Measurements from ENCODE around the gene SYNGR2. TPM values are rescaled to one million over a fixed set of nuclear protein-coding genes. Genes with fewer than 3 reads are reported as not detected.

The SYNGR2 gene
- total RNA-seq, 2 donors from 2014 or later = 39.2 to 39.6 TPM

DNA sequence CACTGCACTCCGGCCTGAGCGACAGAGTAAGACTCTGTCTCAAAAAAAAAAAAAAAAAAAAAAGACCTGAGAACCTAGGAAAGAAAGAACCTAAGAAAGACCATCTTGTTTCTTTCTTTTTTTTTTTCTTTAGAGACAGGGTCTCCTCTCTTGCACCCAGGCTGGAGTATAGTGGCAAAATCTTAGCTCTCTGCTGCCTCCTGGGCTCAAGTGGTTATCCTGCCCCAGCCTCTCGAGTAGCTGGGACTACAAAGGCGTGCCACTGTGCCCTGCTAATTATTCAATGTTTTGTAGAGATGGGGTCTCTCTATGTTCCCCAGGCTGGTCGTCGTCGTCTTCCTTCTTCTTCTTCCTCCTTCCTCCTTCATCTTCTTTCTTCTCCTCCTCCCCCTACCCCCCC lies 37.9 kb downstream of the SYNGR2 start:
- TF ChIP-seq, protein P1, sequence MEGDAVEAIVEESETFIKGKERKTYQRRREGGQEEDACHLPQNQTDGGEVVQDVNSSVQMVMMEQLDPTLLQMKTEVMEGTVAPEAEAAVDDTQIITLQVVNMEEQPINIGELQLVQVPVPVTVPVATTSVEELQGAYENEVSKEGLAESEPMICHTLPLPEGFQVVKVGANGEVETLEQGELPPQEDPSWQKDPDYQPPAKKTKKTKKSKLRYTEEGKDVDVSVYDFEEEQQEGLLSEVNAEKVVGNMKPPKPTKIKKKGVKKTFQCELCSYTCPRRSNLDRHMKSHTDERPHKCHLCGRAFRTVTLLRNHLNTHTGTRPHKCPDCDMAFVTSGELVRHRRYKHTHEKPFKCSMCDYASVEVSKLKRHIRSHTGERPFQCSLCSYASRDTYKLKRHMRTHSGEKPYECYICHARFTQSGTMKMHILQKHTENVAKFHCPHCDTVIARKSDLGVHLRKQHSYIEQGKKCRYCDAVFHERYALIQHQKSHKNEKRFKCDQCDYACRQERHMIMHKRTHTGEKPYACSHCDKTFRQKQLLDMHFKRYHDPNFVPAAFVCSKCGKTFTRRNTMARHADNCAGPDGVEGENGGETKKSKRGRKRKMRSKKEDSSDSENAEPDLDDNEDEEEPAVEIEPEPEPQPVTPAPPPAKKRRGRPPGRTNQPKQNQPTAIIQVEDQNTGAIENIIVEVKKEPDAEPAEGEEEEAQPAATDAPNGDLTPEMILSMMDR (conservative IDR thresholded peaks at IDR 0.05) = peak; percentile 61
- 77 to 89% methylated on average over 4 to 7 of the region's 7 CpGs for WGBS, 2 experiments (ENCODE audit: insufficient coverage in 1 of 2, insufficient read length in 1 of 2)
- peaks cover 6% of the 10 kb centered on the region for H3K36me3 ChIP-seq (ENCODE audit: control insufficient read depth, insufficient read depth, low read length)
- H3K4me3 Mint-ChIP-seq = no peak overlapping the region
- H3K9me3 ChIP-seq (ENCODE audit: control insufficient read depth, low read length) = no peaks in the 10 kb centered on the region
- no peaks in the 10 kb centered on the region for H3K27me3 Mint-ChIP-seq (ENCODE audit: insufficient read depth)
- no peak overlapping the region for H3K27ac ChIP-seq (ENCODE audit: low read depth, low read length)
- no peaks in the 10 kb centered on the region for H3K4me1 Mint-ChIP-seq
- H3K9ac ChIP-seq (ENCODE audit: extremely low read depth, low read length, poor library complexity, severe bottlenecking) = no peak overlapping the region
- peak overlapping the region; percentile 21 for H3K27ac Mint-ChIP-seq
- H3K4me1 ChIP-seq (ENCODE audit: control insufficient read depth, insufficient read depth, low read length) = no peaks in the 10 kb centered on the region
- DNase-seq = peak; percentile 85
- no peaks in the 10 kb centered on the region for H3K27me3 ChIP-seq (ENCODE audit: control insufficient read depth, insufficient read depth, low read length, poor library complexity, severe bottlenecking)
- H3K9me3 Mint-ChIP-seq = no peaks in the 10 kb centered on the region
- peaks cover 23% of the 10 kb centered on the region for H3K36me3 Mint-ChIP-seq (ENCODE audit: low read depth)
- no peak overlapping the region for H3K4me3 ChIP-seq (ENCODE audit: low read length)

DNA sequence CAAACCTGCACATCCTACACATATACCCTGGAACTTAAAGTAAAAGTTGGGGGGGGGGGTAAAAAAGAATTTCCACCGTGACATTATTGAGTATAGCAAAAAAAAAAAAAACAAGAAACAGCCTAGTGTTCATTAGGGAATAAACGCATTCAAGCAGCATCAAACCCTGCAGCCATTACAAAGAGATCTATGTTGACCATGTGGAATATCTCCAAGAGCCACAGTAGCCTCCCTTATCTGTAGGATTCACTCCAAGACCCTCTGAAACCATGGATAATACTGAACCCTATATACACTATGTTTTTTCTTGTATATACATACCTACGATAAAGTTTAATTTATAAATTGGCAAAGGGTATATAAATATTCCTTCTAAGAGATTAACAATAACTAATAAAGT lies 40.1 kb downstream of the SYNGR2 start:
- H3K27me3 Mint-ChIP-seq (ENCODE audit: insufficient read depth) = peaks cover 2% of the 10 kb centered on the region
- no peak overlapping the region for H3K4me3 ChIP-seq (ENCODE audit: low read length)
- no peaks in the 10 kb centered on the region for H3K4me1 Mint-ChIP-seq
- H3K9me3 ChIP-seq (ENCODE audit: control insufficient read depth, low read length) = no peaks in the 10 kb centered on the region
- H3K4me3 Mint-ChIP-seq = no peak overlapping the region
- H3K27ac Mint-ChIP-seq = no peak overlapping the region
- no peak overlapping the region for H3K27ac ChIP-seq (ENCODE audit: low read depth, low read length)
- no peaks in the 10 kb centered on the region for H3K27me3 ChIP-seq (ENCODE audit: control insufficient read depth, insufficient read depth, low read length, poor library complexity, severe bottlenecking)
- 80 to 100% methylated on average over 1 to 2 of the region's 3 CpGs for WGBS, 2 experiments (ENCODE audit: insufficient coverage in 1 of 2, insufficient read length in 1 of 2)
- DNase-seq = no peak
- TF ChIP-seq, protein P1 (conservative IDR thresholded peaks at IDR 0.05) = no peak
- H3K4me1 ChIP-seq (ENCODE audit: control insufficient read depth, insufficient read depth, low read length) = no peaks in the 10 kb centered on the region
- peaks cover 3% of the 10 kb centered on the region for H3K36me3 ChIP-seq (ENCODE audit: control insufficient read depth, insufficient read depth, low read length)
- no peak overlapping the region for H3K9ac ChIP-seq (ENCODE audit: extremely low read depth, low read length, poor library complexity, severe bottlenecking)
- no peaks in the 10 kb centered on the region for H3K9me3 Mint-ChIP-seq
- H3K36me3 Mint-ChIP-seq (ENCODE audit: low read depth) = peaks cover 14% of the 10 kb centered on the region

DNA sequence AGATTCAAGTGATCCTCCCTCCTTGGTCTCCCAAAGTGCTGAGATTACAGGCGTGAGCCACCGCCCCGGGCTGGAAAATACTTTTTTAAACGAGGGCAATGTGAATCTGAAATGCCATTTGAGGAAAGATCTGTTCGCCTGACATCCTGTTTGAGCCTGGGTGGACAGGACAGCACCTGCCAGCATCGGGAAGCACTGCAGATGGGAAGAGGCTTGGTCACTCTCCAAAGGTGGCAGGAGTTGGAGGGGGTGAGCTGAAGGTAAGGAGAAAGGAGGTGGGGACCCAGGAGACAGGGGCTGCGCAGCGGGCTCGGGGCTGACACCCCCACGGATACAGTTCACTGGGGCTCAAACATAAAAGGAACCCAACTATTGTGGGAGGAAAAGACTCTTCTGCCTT lies 41.7 kb downstream of the SYNGR2 start:
- no peaks in the 10 kb centered on the region for H3K4me1 ChIP-seq (ENCODE audit: control insufficient read depth, insufficient read depth, low read length)
- no peak for DNase-seq
- H3K9me3 ChIP-seq (ENCODE audit: control insufficient read depth, low read length) = no peaks in the 10 kb centered on the region
- no peaks in the 10 kb centered on the region for H3K36me3 Mint-ChIP-seq (ENCODE audit: low read depth)
- WGBS, 2 experiments (ENCODE audit: insufficient coverage in 1 of 2, insufficient read length in 1 of 2) = 89 to 92% methylated on average over 8 to 10 of the region's 10 CpGs
- no peaks in the 10 kb centered on the region for H3K36me3 ChIP-seq (ENCODE audit: control insufficient read depth, insufficient read depth, low read length)
- H3K27me3 Mint-ChIP-seq (ENCODE audit: insufficient read depth) = peaks cover 6% of the 10 kb centered on the region
- H3K4me3 Mint-ChIP-seq = no peak overlapping the region
- no peak overlapping the region for H3K9ac ChIP-seq (ENCODE audit: extremely low read depth, low read length, poor library complexity, severe bottlenecking)
- H3K27me3 ChIP-seq (ENCODE audit: control insufficient read depth, insufficient read depth, low read length, poor library complexity, severe bottlenecking) = no peaks in the 10 kb centered on the region
- H3K4me1 Mint-ChIP-seq = peaks cover 5% of the 10 kb centered on the region
- H3K9me3 Mint-ChIP-seq = no peaks in the 10 kb centered on the region
- TF ChIP-seq, protein P1 (conservative IDR thresholded peaks at IDR 0.05) = no peak
- H3K4me3 ChIP-seq (ENCODE audit: low read length) = no peak overlapping the region
- H3K27ac Mint-ChIP-seq = no peak overlapping the region
- H3K27ac ChIP-seq (ENCODE audit: low read depth, low read length) = no peak overlapping the region
